ENCODE measurements around the gene COX5A. TPM values are rescaled to one million over a fixed set of nuclear protein-coding genes. Genes with fewer than 3 reads are reported as not detected.
"Not testable (repeated sequence)": the region's sequence is repeated elsewhere in the genome, so short reads cannot be mapped to it uniquely, and the experiment has no call there.

Gene COX5A
- total RNA-seq, 1 donor, result 33.7 TPM

- no peak for TF ChIP-seq CTCF (IDR thresholded peaks at IDR 0.05; ENCODE audit: insufficient read depth, low read depth, low read length)
- H3K4me3 ChIP-seq (ENCODE audit: low read depth, low read length), result peak overlapping the region; percentile 96
- peak; percentile 40 for DNase-seq (ENCODE audit: low read depth)
These were observed 48.4 kb downstream of the COX5A start for GRCh38 chr15:74889390-74889882.

GRCh38 chr15:74888716-74889115 lies 49.2 kb downstream of the COX5A start:
- H3K4me3 ChIP-seq (ENCODE audit: low read depth, low read length), result no peak overlapping the region
- no peak for DNase-seq (ENCODE audit: low read depth)
- no peak for TF ChIP-seq CTCF (IDR thresholded peaks at IDR 0.05; ENCODE audit: insufficient read depth, low read depth, low read length)

- H3K4me3 ChIP-seq (ENCODE audit: low read depth, low read length); DNase-seq (ENCODE audit: low read depth): not testable (repeated sequence)
These were observed 50.2 kb downstream of the COX5A start for GRCh38 chr15:74887537-74888193.

DNA sequence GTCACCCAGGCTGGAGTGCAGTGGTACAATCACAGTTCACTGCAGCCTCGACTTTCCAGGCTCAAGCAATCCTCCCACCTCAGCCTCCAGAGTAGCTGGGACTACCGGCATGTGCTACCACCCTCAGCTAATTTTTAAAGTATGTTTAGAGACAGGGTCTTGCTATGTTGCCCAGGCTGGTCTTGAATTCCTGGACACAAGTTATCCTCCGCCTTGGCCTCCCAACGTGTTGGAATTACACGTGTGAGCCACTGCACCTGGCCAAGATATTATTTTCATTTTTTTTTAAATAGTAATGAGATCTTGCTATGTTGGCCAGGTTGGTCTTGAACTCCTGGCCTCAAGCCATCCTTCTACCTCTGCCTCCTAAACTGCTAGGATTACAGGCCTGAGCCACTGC lies 52.4 kb downstream of the COX5A start:
- no peak for DNase-seq (ENCODE audit: low read depth)
- no peak overlapping the region for H3K4me3 ChIP-seq (ENCODE audit: low read depth, low read length)
- TF ChIP-seq CTCF (IDR thresholded peaks at IDR 0.05; ENCODE audit: insufficient read depth, low read depth, low read length), result no peak

DNA sequence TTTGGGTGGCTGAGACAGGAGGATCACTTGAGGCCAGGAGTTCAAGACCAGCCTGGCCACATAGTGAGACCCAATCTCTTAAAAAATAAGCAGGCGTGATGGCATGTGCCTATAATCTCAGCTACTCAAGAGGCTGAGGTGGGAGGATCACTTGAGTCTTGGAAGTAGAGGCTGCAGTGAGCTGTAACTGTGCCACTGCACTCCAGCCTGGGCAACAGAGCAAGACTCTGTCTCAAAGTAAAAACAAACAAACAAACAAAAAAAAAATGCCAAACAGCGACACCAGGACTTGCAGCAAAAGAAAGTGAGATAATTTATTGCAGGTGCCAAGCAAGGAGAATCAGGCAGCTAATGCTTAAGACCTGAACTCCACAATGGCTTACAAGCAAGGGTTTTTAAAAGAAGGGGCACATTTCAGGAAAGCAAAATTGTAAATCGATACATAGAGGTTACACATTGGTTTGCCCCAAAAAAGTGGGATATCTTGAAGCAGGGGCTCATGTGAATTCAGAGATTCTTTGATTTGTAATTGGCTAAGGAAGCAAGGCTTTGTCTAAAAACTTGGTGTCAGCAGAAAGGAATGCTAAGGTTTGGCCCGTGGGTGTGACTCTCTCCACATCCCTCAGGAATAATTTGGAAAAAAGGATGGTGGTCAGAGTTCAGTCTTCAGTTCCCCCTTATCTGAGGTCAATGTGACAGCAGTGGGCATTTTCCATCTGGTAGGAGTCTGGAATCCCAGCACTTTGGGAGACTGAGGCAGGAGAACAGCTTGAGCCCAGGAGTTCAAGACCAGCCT lies 53.2 kb downstream of the COX5A start:
- no peak for TF ChIP-seq CTCF (IDR thresholded peaks at IDR 0.05; ENCODE audit: insufficient read depth, low read depth, low read length)
- no peak overlapping the region for H3K4me3 ChIP-seq (ENCODE audit: low read depth, low read length)
- no peak for DNase-seq (ENCODE audit: low read depth)

DNA sequence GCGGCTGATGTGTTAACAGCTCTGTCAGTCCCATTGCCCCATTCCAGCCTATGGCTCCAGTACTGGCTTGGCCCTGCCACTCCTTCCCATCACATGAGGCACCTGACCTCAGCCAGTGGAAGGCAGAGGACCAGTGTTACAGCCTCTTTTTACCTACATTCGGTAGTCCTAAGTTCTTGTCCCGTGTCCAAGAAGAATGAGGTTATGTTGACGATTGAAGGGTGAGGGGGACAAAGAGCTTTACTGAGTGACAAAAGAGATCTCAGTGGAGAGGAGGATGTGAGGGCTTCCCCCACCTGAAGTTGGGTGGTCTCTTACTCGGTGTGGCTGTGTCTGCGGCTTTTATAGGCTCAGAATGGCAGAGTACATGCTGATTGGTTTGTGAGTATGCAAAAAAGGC lies 55.3 kb downstream of the COX5A start:
- TF ChIP-seq CTCF (IDR thresholded peaks at IDR 0.05; ENCODE audit: insufficient read depth, low read depth, low read length), result no peak
- no peak overlapping the region for H3K4me3 ChIP-seq (ENCODE audit: low read depth, low read length)
- DNase-seq (ENCODE audit: low read depth), result no peak

DNA sequence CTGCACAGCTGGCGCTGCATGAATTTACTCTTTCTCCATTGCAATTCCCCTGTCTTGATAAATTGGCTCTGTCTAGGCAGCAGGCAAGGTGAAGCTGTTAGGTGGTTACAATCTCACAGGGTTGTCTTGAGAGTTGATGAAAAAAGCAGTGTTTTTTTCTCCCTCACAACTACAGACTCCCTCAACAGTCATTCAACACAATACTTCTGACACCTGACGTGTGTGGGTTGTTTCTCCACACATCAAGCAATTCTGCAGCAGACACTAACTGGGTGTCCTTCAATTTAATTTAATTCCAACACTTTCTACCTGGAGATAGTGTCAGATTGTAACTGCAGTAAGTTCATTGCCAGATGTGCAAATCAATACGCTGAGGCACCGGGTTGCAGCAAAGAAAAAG lies 59.6 kb downstream of the COX5A start:
- TF ChIP-seq CTCF (IDR thresholded peaks at IDR 0.05; ENCODE audit: insufficient read depth, low read depth, low read length), result no peak
- no peak for DNase-seq (ENCODE audit: low read depth)
- H3K4me3 ChIP-seq (ENCODE audit: low read depth, low read length), result no peak overlapping the region

All from fibroblast of villous mesenchyme (primary cell).